HepG2 (cell line): Measurements from ENCODE around the gene BICDL2. TPM values are rescaled to one million over a fixed set of nuclear protein-coding genes. Genes with fewer than 3 reads are reported as not detected.

ENCODE experiments used
- ARID4A ChIP-seq: sonication (generic); formaldehyde crosslinking; IDR thresholded peaks from 2 replicates; pipeline ENCODE4 v1.5.0; 2020; ENCODE audit warnings: mild to moderate bottlenecking, missing genetic modification reagents, borderline replicate concordance
- BCL6 ChIP-seq: IDR thresholded peaks from 2 replicates; pipeline ENCODE4 v1.6.1; 2016; ENCODE audit warnings: missing genetic modification reagents, missing compliant biosample characterization
- HNRNPLL ChIP-seq: fragments of 200-400 bp; formaldehyde crosslinking; IDR thresholded peaks from 2 replicates; pipeline ENCODE4 v1.6.1; 2017; ENCODE audit warnings: mild to moderate bottlenecking, low read depth, low read length; ENCODE audit not compliant: poor library complexity, severe bottlenecking
- HOXA3 ChIP-seq: sonication (generic); formaldehyde crosslinking; IDR thresholded peaks from 2 replicates; pipeline ENCODE4 v1.5.0; 2020; ENCODE audit warnings: missing genetic modification reagents
- MAFG ChIP-seq: sonication (generic); formaldehyde crosslinking; IDR thresholded peaks from 2 replicates; pipeline ENCODE4 v1.5.1; 2020; ENCODE audit warnings: mild to moderate bottlenecking, missing genetic modification reagents
- MIER3 ChIP-seq: IDR thresholded peaks from 2 replicates; pipeline ENCODE4 v1.6.1; 2016; ENCODE audit warnings: missing compliant biosample characterization, borderline replicate concordance
- NR2F6 ChIP-seq, 2 experiments: IDR thresholded peaks; 2 replicates each; pipeline ENCODE4 v1.6.1; 2016; ENCODE audit warnings: antibody characterized with exemption in 1 of 2, mild to moderate bottlenecking in 1 of 2
- RAD21 ChIP-seq: fragments of 450-650 bp; formaldehyde crosslinking; IDR thresholded peaks from 2 replicates; pipeline ENCODE4 v1.5.0; 2020; ENCODE audit warnings: mild to moderate bottlenecking
- RBFOX2 ChIP-seq: fragments of 200-400 bp; formaldehyde crosslinking; IDR thresholded peaks from 2 replicates; pipeline ENCODE4 v1.6.1; 2017; ENCODE audit warnings: low read depth, mild to moderate bottlenecking, low read length
- SPEN ChIP-seq: sonication (generic); formaldehyde crosslinking; IDR thresholded peaks from 2 replicates; pipeline ENCODE4 v1.5.1; 2020; ENCODE audit warnings: low read depth, mild to moderate bottlenecking, missing genetic modification reagents
- TEAD3 ChIP-seq: optimal IDR thresholded peaks from 2 replicates; pipeline ENCODE3; 2016; ENCODE audit warnings: borderline replicate concordance
- TFDP1 ChIP-seq: IDR thresholded peaks from 2 replicates; pipeline ENCODE4 v1.6.1; 2016; ENCODE audit warnings: missing compliant biosample characterization, missing genetic modification reagents, borderline replicate concordance
- YY1 ChIP-seq: IDR thresholded peaks from 2 replicates; pipeline ENCODE4 v1.6.1; 2011; ENCODE audit warnings: low read length, low read depth, moderate library complexity, mild to moderate bottlenecking; ENCODE audit not compliant: insufficient read depth, insufficient replicate concordance
- ZNF160 ChIP-seq: sonication (generic); formaldehyde crosslinking; IDR thresholded peaks from 2 replicates; pipeline ENCODE4 v1.8.0; 2022; ENCODE audit warnings: mild to moderate bottlenecking, inconsistent platforms, missing genetic modification reagents
- ZNF501 ChIP-seq: sonication (generic); formaldehyde crosslinking; IDR thresholded peaks from 2 replicates; pipeline ENCODE4 v1.5.1; 2020; ENCODE audit warnings: mild to moderate bottlenecking, moderate library complexity, missing genetic modification reagents
- ZNF687 ChIP-seq: sonication (generic); formaldehyde crosslinking; IDR thresholded peaks from 2 replicates; pipeline ENCODE4 v1.5.1; 2020; ENCODE audit warnings: mild to moderate bottlenecking, missing genetic modification reagents, moderate library complexity
- ZNF740 ChIP-seq: sonication (generic); formaldehyde crosslinking; IDR thresholded peaks from 2 replicates; pipeline ENCODE4 v1.4.0; 2020; ENCODE audit warnings: missing genetic modification reagents
- ZNF784 ChIP-seq: sonication (generic); formaldehyde crosslinking; IDR thresholded peaks from 2 replicates; pipeline ENCODE4 v1.5.1; 2020; ENCODE audit warnings: missing genetic modification reagents, mild to moderate bottlenecking, borderline replicate concordance
- polyA plus RNA-seq, 8 experiments: library from polyadenylated mRNA; depleted of rRNA in 3 of 8; stranded (reverse) in 7 of 8; unstranded in 1 of 8; fragments of >200 nt; fragmentation: Illumina TruSeq in 4 of 8; extraction: Trizol in 4 of 8; gene quantifications; 2 replicates each; pipeline versions ENCODE4 v1.2.1 to v1.2.3, GENCODE V29; 2011 to 2016; ENCODE audit warnings: low read depth in 4 of 8, missing spikeins in 1 of 8, mixed read lengths in 1 of 8; ENCODE audit not compliant: insufficient read depth in 1 of 8
- total RNA-seq, 5 experiments: library from RNA; depleted of rRNA; stranded (reverse); fragments of >200 nt; fragmentation: Illumina TruSeq; extraction: Trizol; gene quantifications; 2 replicates each; pipeline ENCODE4 v1.2.3, GENCODE V29; 2016; ENCODE audit warnings: low read depth in 1 of 5

Gene BICDL2
- total and polyA plus RNA-seq, 2 of the 13 experiments (the other 11 are each of a cell fraction or from before 2014, with no cell fraction given), result 0.12 TPM; not detected in 1

GRCh38 chr16:3027983-3028715 lies 8.6 kb downstream of the BICDL2 start (continued):
- TF ChIP-seq NR2F6 (IDR thresholded peaks at IDR 0.05) (no peak), NR2F6 (CRISPR knock-in tag; IDR thresholded peaks at IDR 0.05) (peak; percentile 56), ZNF740 (no peak), YY1 (peak; percentile 54), TEAD3 (CRISPR knock-in tag) (peak; percentile 74), RAD21 (CRISPR knock-in tag) (peak; percentile 72), HNRNPLL (peak; percentile 55), ZNF784 (CRISPR knock-in tag) (peak; percentile 61; the same call in 1 of the 2 replicates), ZNF160 (CRISPR knock-in tag) (no peak), TFDP1 (peak; percentile 65; the same call in 1 of the 2 replicates), HOXA3 (CRISPR knock-in tag) (peak; percentile 55; the same call in 1 of the 2 replicates), BCL6 (peak; percentile 19; the same call in 1 of the 2 replicates), ARID4A (peak; percentile 63; the same call in 1 of the 2 replicates), ZNF501 (peak; percentile 49; the same call in 1 of the 2 replicates), ZNF687 (CRISPR knock-in tag) (peak; percentile 73), RBFOX2 (peak; percentile 71; the same call in 1 of the 2 replicates), MAFG (CRISPR knock-in tag) (no peak), MIER3 (peak; percentile 26; the same call in 1 of the 2 replicates), SPEN (CRISPR knock-in tag) (peak; percentile 50; the same call in 1 of the 2 replicates)
